ENCODE data around the gene NDUFC1.
"Not testable (repeated sequence)": the region's sequence is repeated elsewhere in the genome, so short reads cannot be mapped to it uniquely, and the experiment has no call there.

The NDUFC1 gene

GRCh38 chr4:139299536-139299935 lies 2.7 kb downstream of the NDUFC1 start:
- DNase-seq (ENCODE audit: low read depth in 2 of 3, low spot score in 2 of 3), result no peak

GRCh38 chr4:139297001-139297410 lies 5.3 kb downstream of the NDUFC1 start:
- no peak for DNase-seq (ENCODE audit: low read depth in 2 of 3, low spot score in 2 of 3)

GRCh38 chr4:139295942-139296299 lies 6.4 kb downstream of the NDUFC1 start:
- DNase-seq (ENCODE audit: low read depth in 2 of 3, low spot score in 2 of 3), result no peak

- peak; percentile 91 to 99 (median 99) for DNase-seq (ENCODE audit: low read depth in 2 of 3, low spot score in 2 of 3)
These were observed 6.9 kb downstream of the NDUFC1 start for GRCh38 chr4:139295206-139295941.

- DNase-seq (ENCODE audit: low read depth in 2 of 3, low spot score in 2 of 3), result no peak
These were observed 16.0 kb downstream of the NDUFC1 start for GRCh38 chr4:139286186-139286698.

- no peak for DNase-seq (ENCODE audit: low read depth in 2 of 3, low spot score in 2 of 3)
These were observed 19.6 kb downstream of the NDUFC1 start for GRCh38 chr4:139282721-139283075.

- no peak for DNase-seq (ENCODE audit: low read depth in 2 of 3, low spot score in 2 of 3)
These were observed 20.1 kb downstream of the NDUFC1 start for GRCh38 chr4:139282065-139282720.

GRCh38 chr4:139279760-139280620 lies 22.3 kb downstream of the NDUFC1 start, which contains the start of gene MGARP:
MGARP (minus strand) TSS chr4:139280225; CDS start chr4:139280158, 67 bp downstream.
- no peak for DNase-seq (ENCODE audit: low read depth in 2 of 3, low spot score in 2 of 3)

GRCh38 chr4:139278912-139279759 lies 23.1 kb downstream of the NDUFC1 start:
- no peak for DNase-seq (ENCODE audit: low read depth in 2 of 3, low spot score in 2 of 3)

- no peak for DNase-seq (ENCODE audit: low read depth in 2 of 3, low spot score in 2 of 3)
These were observed 23.8 kb downstream of the NDUFC1 start for GRCh38 chr4:139278485-139278884.

GRCh38 chr4:139275281-139275735 lies 27.0 kb downstream of the NDUFC1 start:
- no peak for DNase-seq (ENCODE audit: low read depth in 2 of 3, low spot score in 2 of 3)

- DNase-seq (ENCODE audit: low read depth in 2 of 3, low spot score in 2 of 3), result no peak
These were observed 27.5 kb downstream of the NDUFC1 start for GRCh38 chr4:139274790-139275189.

- no peak for DNase-seq (ENCODE audit: low read depth in 2 of 3, low spot score in 2 of 3)
These were observed 28.4 kb downstream of the NDUFC1 start for GRCh38 chr4:139273835-139274234.

- DNase-seq (ENCODE audit: low read depth in 2 of 3, low spot score in 2 of 3), result no peak
These were observed 35.0 kb downstream of the NDUFC1 start for GRCh38 chr4:139267301-139267700.

- peak; percentile 32 to 78 (median 63) for DNase-seq (ENCODE audit: low read depth in 2 of 3, low spot score in 2 of 3)
These were observed 35.6 kb downstream of the NDUFC1 start for GRCh38 chr4:139266583-139267257.

- DNase-seq (ENCODE audit: low read depth in 2 of 3, low spot score in 2 of 3), result no peak
These were observed 36.1 kb downstream of the NDUFC1 start for GRCh38 chr4:139266208-139266582.

- no peak for DNase-seq (ENCODE audit: low read depth in 2 of 3, low spot score in 2 of 3)
These were observed 36.6 kb downstream of the NDUFC1 start for GRCh38 chr4:139265654-139266053.

GRCh38 chr4:139256349-139256748 lies 45.9 kb downstream of the NDUFC1 start:
- no peak for DNase-seq (ENCODE audit: low read depth in 2 of 3, low spot score in 2 of 3)

- DNase-seq (ENCODE audit: low read depth in 2 of 3, low spot score in 2 of 3), result not testable (repeated sequence)
These were observed 46.7 kb downstream of the NDUFC1 start for GRCh38 chr4:139255581-139255980.

GRCh38 chr4:139253713-139254112 lies 48.6 kb downstream of the NDUFC1 start:
- no peak for DNase-seq (ENCODE audit: low read depth in 2 of 3, low spot score in 2 of 3)
